ENCODE data around the gene TMEM18. TPM values are rescaled to one million over a fixed set of nuclear protein-coding genes. Genes with fewer than 3 reads are reported as not detected.

Gene TMEM18
- total RNA-seq, 2 experiments from 2014 or later = 26.3 to 28.3 TPM

- ChIA-PET CTCF (no interaction called here), POLR2A (no interaction called here)
- H3K27ac Mint-ChIP-seq = no peak overlapping the region
- H3K4me1 Mint-ChIP-seq = peaks cover 21% of the 10 kb centered on the region
- H3K9me3 Mint-ChIP-seq = peaks cover 10% of the 10 kb centered on the region
- H3K4me3 Mint-ChIP-seq = no peak overlapping the region
- H3K27me3 Mint-ChIP-seq = peaks cover 4% of the 10 kb centered on the region
- H3K36me3 Mint-ChIP-seq (ENCODE audit: low read depth) = peaks cover 54% of the 10 kb centered on the region
- DNase-seq = no peak
These were observed 13.1 kb downstream of the TMEM18 start for GRCh38 chr2:664063-664462.

- peaks cover 47% of the 10 kb centered on the region for H3K36me3 Mint-ChIP-seq (ENCODE audit: low read depth)
- H3K4me3 Mint-ChIP-seq = no peak overlapping the region
- ChIA-PET POLR2A (interaction anchor here (0.6 kb wide), 1 partner anchor 425 kb away, joined by 3 read pairs; no protein-coding TSS in a partner anchor), CTCF (interaction anchor here (1.1 kb wide), 1 partner anchor 1064 kb away, joined by 4 read pairs; no protein-coding TSS in a partner anchor)
- peaks cover 21% of the 10 kb centered on the region for H3K4me1 Mint-ChIP-seq
- DNase-seq = no peak
- peaks cover 6% of the 10 kb centered on the region for H3K27me3 Mint-ChIP-seq
- H3K9me3 Mint-ChIP-seq = peaks cover 10% of the 10 kb centered on the region
- no peak overlapping the region for H3K27ac Mint-ChIP-seq
These were observed 14.0 kb downstream of the TMEM18 start for GRCh38 chr2:663221-663620.

- H3K27ac Mint-ChIP-seq = no peak overlapping the region
- peaks cover 33% of the 10 kb centered on the region for H3K36me3 Mint-ChIP-seq (ENCODE audit: low read depth)
- CTCF ChIA-PET = no interaction called here
These were observed 15.9 kb downstream of the TMEM18 start for GRCh38 chr2:661360-661635.

GRCh38 chr2:660586-661359 lies 16.4 kb downstream of the TMEM18 start:
- CTCF ChIA-PET = no interaction called here
- Mint-ChIP-seq H3K9me3 (peaks cover 10% of the 10 kb centered on the region), H3K27me3 (peaks cover 10% of the 10 kb centered on the region), H3K36me3 (ENCODE audit: low read depth) (peaks cover 28% of the 10 kb centered on the region), H3K4me1 (peaks cover 29% of the 10 kb centered on the region), H3K27ac (no peak overlapping the region), H3K4me3 (no peak overlapping the region)
- DNase-seq = no peak
- POLR2A ChIA-PET = no interaction called here

More at GRCh38 chr2:661360-661635, 15.9 kb downstream of the TMEM18 start:
- no peak for DNase-seq
- Mint-ChIP-seq H3K4me3 (no peak overlapping the region), H3K27me3 (peaks cover 10% of the 10 kb centered on the region), H3K4me1 (peaks cover 27% of the 10 kb centered on the region), H3K9me3 (peaks cover 10% of the 10 kb centered on the region)
- POLR2A ChIA-PET = no interaction called here

- peaks cover 3% of the 10 kb centered on the region for H3K9me3 Mint-ChIP-seq
These were observed 17.2 kb downstream of the TMEM18 start for GRCh38 chr2:660029-660428.

GRCh38 chr2:658426-658825 lies 18.8 kb downstream of the TMEM18 start:
- Mint-ChIP-seq H3K36me3 (ENCODE audit: low read depth) (peaks cover 6% of the 10 kb centered on the region), H3K27me3 (peaks cover 10% of the 10 kb centered on the region), H3K4me3 (no peak overlapping the region), H3K4me1 (peaks cover 22% of the 10 kb centered on the region), H3K27ac (no peak overlapping the region), H3K9me3 (no peaks in the 10 kb centered on the region)
- no peak for DNase-seq
- CTCF ChIA-PET = no interaction called here
- POLR2A ChIA-PET = no interaction called here

More at GRCh38 chr2:660029-660428, 17.2 kb downstream of the TMEM18 start:
- Mint-ChIP-seq H3K36me3 (ENCODE audit: low read depth) (peaks cover 20% of the 10 kb centered on the region), H3K27me3 (peaks cover 10% of the 10 kb centered on the region), H3K27ac (no peak overlapping the region), H3K4me3 (no peak overlapping the region), H3K4me1 (peaks cover 26% of the 10 kb centered on the region)
- no peak for DNase-seq
- ChIA-PET CTCF (no interaction called here), POLR2A (no interaction called here)

GRCh38 chr2:657766-658165 lies 19.4 kb downstream of the TMEM18 start:
- Mint-ChIP-seq H3K27me3 (peaks cover 10% of the 10 kb centered on the region), H3K27ac (no peak overlapping the region), H3K4me3 (no peak overlapping the region), H3K36me3 (ENCODE audit: low read depth) (peaks cover 3% of the 10 kb centered on the region), H3K4me1 (peaks cover 21% of the 10 kb centered on the region), H3K9me3 (no peaks in the 10 kb centered on the region)
- ChIA-PET CTCF (no interaction called here), POLR2A (no interaction called here)
- DNase-seq = no peak

- Mint-ChIP-seq H3K36me3 (ENCODE audit: low read depth) (no peaks in the 10 kb centered on the region), H3K4me3 (no peak overlapping the region), H3K27ac (no peak overlapping the region), H3K4me1 (peaks cover 14% of the 10 kb centered on the region), H3K9me3 (no peaks in the 10 kb centered on the region), H3K27me3 (peaks cover 10% of the 10 kb centered on the region)
- ChIA-PET CTCF (interaction anchor here (0.8 kb wide), 1 partner anchor 11 kb away, joined by 4 read pairs; no protein-coding TSS in a partner anchor), POLR2A (no interaction called here)
- DNase-seq = no peak
These were observed 20.5 kb downstream of the TMEM18 start for GRCh38 chr2:656676-657075.

- Mint-ChIP-seq H3K4me1 (peaks cover 12% of the 10 kb centered on the region), H3K9me3 (no peaks in the 10 kb centered on the region), H3K27me3 (peaks cover 10% of the 10 kb centered on the region), H3K36me3 (ENCODE audit: low read depth) (no peaks in the 10 kb centered on the region), H3K27ac (no peak overlapping the region), H3K4me3 (no peak overlapping the region)
- no peak for DNase-seq
- ChIA-PET POLR2A (no interaction called here), CTCF (no interaction called here)
These were observed 21.6 kb downstream of the TMEM18 start for GRCh38 chr2:655626-656025.

GRCh38 chr2:654896-655295 lies 22.3 kb downstream of the TMEM18 start:
- DNase-seq = no peak
- no peak overlapping the region for H3K4me3 Mint-ChIP-seq
- H3K4me1 Mint-ChIP-seq = peaks cover 12% of the 10 kb centered on the region
- no peaks in the 10 kb centered on the region for H3K36me3 Mint-ChIP-seq (ENCODE audit: low read depth)
- POLR2A ChIA-PET = no interaction called here
- no peak overlapping the region for H3K27ac Mint-ChIP-seq
- CTCF ChIA-PET = no interaction called here
- peaks cover 10% of the 10 kb centered on the region for H3K27me3 Mint-ChIP-seq
- no peaks in the 10 kb centered on the region for H3K9me3 Mint-ChIP-seq

- no peaks in the 10 kb centered on the region for H3K36me3 Mint-ChIP-seq (ENCODE audit: low read depth)
- H3K9me3 Mint-ChIP-seq = no peaks in the 10 kb centered on the region
- DNase-seq = no peak
- CTCF ChIA-PET = interaction anchor here (1.2 kb wide), 2 partner anchors 17 to 19 kb away, joined by 3 read pairs; no protein-coding TSS in a partner anchor
- H3K4me1 Mint-ChIP-seq = peaks cover 12% of the 10 kb centered on the region
- H3K27me3 Mint-ChIP-seq = peaks cover 5% of the 10 kb centered on the region
- H3K4me3 Mint-ChIP-seq = no peak overlapping the region
- POLR2A ChIA-PET = no interaction called here
- no peak overlapping the region for H3K27ac Mint-ChIP-seq
These were observed 23.4 kb downstream of the TMEM18 start for GRCh38 chr2:653645-654425.

GRCh38 chr2:652881-653480 lies 24.2 kb downstream of the TMEM18 start:
- H3K4me3 Mint-ChIP-seq = no peak overlapping the region
- no peak overlapping the region for H3K27ac Mint-ChIP-seq
- H3K27me3 Mint-ChIP-seq = peaks cover 5% of the 10 kb centered on the region
- H3K4me1 Mint-ChIP-seq = peaks cover 12% of the 10 kb centered on the region
- H3K9me3 Mint-ChIP-seq = no peaks in the 10 kb centered on the region
- H3K36me3 Mint-ChIP-seq (ENCODE audit: low read depth) = no peaks in the 10 kb centered on the region
- CTCF ChIA-PET = interaction anchor here (1.2 kb wide), 2 partner anchors 16 to 18 kb away, joined by 3 read pairs; no protein-coding TSS in a partner anchor
- POLR2A ChIA-PET = no interaction called here
- DNase-seq = no peak

- DNase-seq = no peak
- CTCF ChIA-PET = no interaction called here
- POLR2A ChIA-PET = no interaction called here
- no peak overlapping the region for H3K27ac Mint-ChIP-seq
- no peaks in the 10 kb centered on the region for H3K27me3 Mint-ChIP-seq
- H3K36me3 Mint-ChIP-seq (ENCODE audit: low read depth) = no peaks in the 10 kb centered on the region
- no peaks in the 10 kb centered on the region for H3K9me3 Mint-ChIP-seq
- H3K4me1 Mint-ChIP-seq = peaks cover 11% of the 10 kb centered on the region
- no peak overlapping the region for H3K4me3 Mint-ChIP-seq
These were observed 25.2 kb downstream of the TMEM18 start for GRCh38 chr2:651951-652373.
